HEK293 (cell line): Measurements from ENCODE around the gene VANGL2.

Experiments
- CTCF ChIA-PET: fragments of 350-600 bp; formaldehyde crosslinking; extraction: SDS; loops from one replicate; lab custom pipeline; 2021; ENCODE audit warnings: antibody characterized with exemption; lab: Yijun Ruan, JAX
- POLR2A ChIA-PET: fragments of 300-600 bp; formaldehyde crosslinking; extraction: SDS; loops from one replicate; lab custom pipeline; 2020; ENCODE audit warnings: antibody characterized with exemption, inconsistent platforms; lab: Yijun Ruan, JAX
- H3K27ac ChIP-seq: fragments of 200-500 bp; sonication (Bioruptor generic); 2 replicates; pipeline ENCODE4 v1.5.1; 2014; ENCODE audit warnings: low read depth, low read length, control low read depth, inconsistent platforms; ENCODE audit errors: extremely low read depth
- H3K36me3 ChIP-seq, 2 experiments: fragments of 200-500 bp in 1 of 2; sonication (Bioruptor generic) in 1 of 2; 1 replicate in 1 of 2; 2 replicates in 1 of 2; pipeline ENCODE4 v1.5.1; 2014 to 2017; ENCODE audit warnings: inconsistent platforms in 2 of 2, low read length in 2 of 2; ENCODE audit not compliant: control insufficient read depth in 2 of 2, insufficient read depth in 1 of 2
- H3K4me1 ChIP-seq: fragments of 200-500 bp; sonication (Bioruptor generic); 2 replicates; pipeline ENCODE4 v1.5.1; 2014; ENCODE audit warnings: mild to moderate bottlenecking, low read length, inconsistent platforms; ENCODE audit not compliant: control insufficient read depth, insufficient read depth
- H3K4me3 ChIP-seq: 2 replicates; pipeline ENCODE4 v1.5.1; 2011; ENCODE audit warnings: low read depth, mild to moderate bottlenecking, control low read depth, low read length, moderate library complexity
- H3K9me3 ChIP-seq: fragments of 200-500 bp; sonication (Bioruptor generic); 2 replicates; pipeline ENCODE4 v1.5.1; 2014; ENCODE audit warnings: low read depth, low read length, inconsistent platforms; ENCODE audit not compliant: control insufficient read depth, insufficient read depth
- GFI1B ChIP-seq: fragments of 450-650 bp; formaldehyde crosslinking; IDR thresholded peaks from 2 replicates; pipeline ENCODE4 v1.5.1; 2016; ENCODE audit warnings: missing biosample characterization, missing genetic modification characterization
- GLIS2 ChIP-seq: fragments of 450-650 bp; formaldehyde crosslinking; IDR thresholded peaks from 2 replicates; pipeline ENCODE4 v1.5.1; 2016; ENCODE audit warnings: missing biosample characterization, missing genetic modification characterization
- KLF10 ChIP-seq: fragments of 450-650 bp; IDR thresholded peaks from 2 replicates; pipeline ENCODE4 v1.5.1; 2018; ENCODE audit warnings: missing biosample characterization, mild to moderate bottlenecking, missing genetic modification characterization
- YY2 ChIP-seq: fragments of 450-650 bp; formaldehyde crosslinking; IDR thresholded peaks from 2 replicates; pipeline ENCODE4 v1.5.1; 2016; ENCODE audit warnings: missing biosample characterization, missing genetic modification characterization
- ZBTB1 ChIP-seq: fragments of 450-650 bp; formaldehyde crosslinking; IDR thresholded peaks from 2 replicates; pipeline ENCODE4 v1.5.1; 2016; ENCODE audit warnings: missing biosample characterization, missing genetic modification characterization
- ZBTB17 ChIP-seq: fragments of 450-650 bp; formaldehyde crosslinking; IDR thresholded peaks from 2 replicates; pipeline ENCODE4 v1.5.1; 2016; ENCODE audit warnings: missing biosample characterization, missing genetic modification characterization
- ZNF112 ChIP-seq: fragments of 450-650 bp; formaldehyde crosslinking; IDR thresholded peaks from 2 replicates; pipeline ENCODE4 v1.5.0; 2017; ENCODE audit warnings: missing biosample characterization, missing genetic modification characterization
- ZNF133 ChIP-seq: fragments of 450-650 bp; formaldehyde crosslinking; IDR thresholded peaks from 2 replicates; pipeline ENCODE4 v1.5.1; 2016; ENCODE audit warnings: missing biosample characterization, missing genetic modification characterization
- ZNF138 ChIP-seq: fragments of 450-650 bp; formaldehyde crosslinking; IDR thresholded peaks from 2 replicates; pipeline ENCODE4 v1.5.1; 2016; ENCODE audit warnings: missing biosample characterization, missing genetic modification characterization, borderline replicate concordance
- ZNF248 ChIP-seq: fragments of 450-650 bp; formaldehyde crosslinking; IDR thresholded peaks from 2 replicates; pipeline ENCODE4 v1.5.1; 2017; ENCODE audit warnings: missing biosample characterization, missing genetic modification characterization
- ZNF311 ChIP-seq: fragments of 450-650 bp; formaldehyde crosslinking; IDR thresholded peaks from 2 replicates; pipeline ENCODE4 v1.5.1; 2017; ENCODE audit warnings: missing biosample characterization, missing genetic modification characterization, borderline replicate concordance
- ZNF354C ChIP-seq: fragments of 450-650 bp; formaldehyde crosslinking; IDR thresholded peaks from 2 replicates; pipeline ENCODE4 v1.5.1; 2016; ENCODE audit warnings: missing biosample characterization, missing genetic modification characterization, low read depth, borderline replicate concordance
- ZNF394 ChIP-seq: fragments of 450-650 bp; formaldehyde crosslinking; IDR thresholded peaks from 2 replicates; pipeline ENCODE4 v1.5.1; 2016; ENCODE audit warnings: missing biosample characterization, missing genetic modification characterization, mild to moderate bottlenecking, moderate library complexity, borderline replicate concordance
- ZNF596 ChIP-seq: fragments of 450-650 bp; IDR thresholded peaks from 2 replicates; pipeline ENCODE4 v1.5.0; 2018; ENCODE audit warnings: missing biosample characterization, mild to moderate bottlenecking, missing genetic modification characterization, moderate library complexity
- ZNF621 ChIP-seq: fragments of 450-650 bp; formaldehyde crosslinking; IDR thresholded peaks from 2 replicates; pipeline ENCODE4 v1.5.1; 2017; ENCODE audit warnings: missing biosample characterization, missing genetic modification characterization
- ZNF677 ChIP-seq: fragments of 450-650 bp; IDR thresholded peaks from 2 replicates; pipeline ENCODE4 v1.5.0; 2018; ENCODE audit warnings: missing biosample characterization, mild to moderate bottlenecking, missing genetic modification characterization, moderate library complexity
- ZNF701 ChIP-seq: fragments of 450-650 bp; formaldehyde crosslinking; IDR thresholded peaks from 2 replicates; pipeline ENCODE4 v1.5.1; 2016; ENCODE audit warnings: missing biosample characterization, missing genetic modification characterization
- ZNF707 ChIP-seq: fragments of 450-650 bp; formaldehyde crosslinking; IDR thresholded peaks from 2 replicates; pipeline ENCODE4 v1.5.1; 2016; ENCODE audit warnings: missing biosample characterization, missing genetic modification characterization
- ZNF768 ChIP-seq: fragments of 450-650 bp; formaldehyde crosslinking; IDR thresholded peaks from 2 replicates; pipeline ENCODE4 v1.5.1; 2018; ENCODE audit warnings: missing biosample characterization, mild to moderate bottlenecking, missing genetic modification characterization
- TF ChIP-seq, protein P1 (sequence below): fragments of 450-650 bp; IDR thresholded peaks from 2 replicates; pipeline ENCODE4 v1.5.1; 2018; ENCODE audit warnings: missing biosample characterization, mild to moderate bottlenecking, missing genetic modification characterization
- TF ChIP-seq, protein P2 (sequence below): fragments of 450-650 bp; formaldehyde crosslinking; IDR thresholded peaks from 2 replicates; pipeline ENCODE4 v1.5.1; 2016; ENCODE audit warnings: missing biosample characterization, missing genetic modification characterization, borderline replicate concordance
- TF ChIP-seq, protein P3 (sequence below): fragments of 450-650 bp; formaldehyde crosslinking; IDR thresholded peaks from 2 replicates; pipeline ENCODE4 v1.5.1; 2016; ENCODE audit warnings: missing biosample characterization, missing genetic modification characterization

VANGL2 gene

DNA sequence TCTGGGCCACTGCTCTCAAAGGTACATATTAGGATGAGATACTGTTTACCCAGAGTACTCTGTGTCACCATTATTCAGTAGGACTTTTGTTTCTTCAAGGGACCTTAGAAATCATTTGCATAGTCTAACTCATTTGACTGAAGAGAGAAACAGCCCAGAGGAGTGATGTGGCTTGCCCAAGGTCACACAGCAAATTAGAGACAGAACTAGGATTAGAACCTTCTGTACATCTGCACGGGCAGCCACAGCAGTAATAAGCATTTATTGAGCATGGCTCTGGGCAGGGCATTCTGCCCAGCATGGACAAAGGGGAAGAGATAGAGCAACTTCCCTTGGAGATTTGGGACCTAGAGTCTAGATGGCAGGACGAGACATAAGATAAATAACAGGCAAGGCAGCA, 39.2 kb upstream of the VANGL2 start:
- no peak for TF ChIP-seq YY2 (tag by site-specific recombination)
- TF ChIP-seq ZNF768 (tag by site-specific recombination): 0 out of 2 replicates have a peak, but pooled peaks have one; percentile 56
- TF ChIP-seq KLF10: no peak
- H3K9me3 ChIP-seq: no peaks in the 10 kb centered on the region
- ChIA-PET POLR2A (interaction anchor here (0.7 to 1.7 kb wide), 2 partner anchors 100 to 437 kb away, joined by 3 to 6 read pairs; partner anchors contain the start of gene TAGLN2), CTCF (interaction anchor here (0.7 to 3.7 kb wide), 3 partner anchors 15 to 58 kb away, joined by 4 to 22 read pairs (median 5); no protein-coding TSS in a partner anchor)
- H3K36me3 ChIP-seq: peaks cover 10 to 43% of the 10 kb centered on the region in 2 experiments
- 0 out of 2 replicates have a peak, but pooled peaks cover 2% of the 10 kb centered on the region for H3K4me1 ChIP-seq
- no peak overlapping the region; the same call in 1 of the 2 replicates for H3K27ac ChIP-seq
- no peak overlapping the region for H3K4me3 ChIP-seq

DNA sequence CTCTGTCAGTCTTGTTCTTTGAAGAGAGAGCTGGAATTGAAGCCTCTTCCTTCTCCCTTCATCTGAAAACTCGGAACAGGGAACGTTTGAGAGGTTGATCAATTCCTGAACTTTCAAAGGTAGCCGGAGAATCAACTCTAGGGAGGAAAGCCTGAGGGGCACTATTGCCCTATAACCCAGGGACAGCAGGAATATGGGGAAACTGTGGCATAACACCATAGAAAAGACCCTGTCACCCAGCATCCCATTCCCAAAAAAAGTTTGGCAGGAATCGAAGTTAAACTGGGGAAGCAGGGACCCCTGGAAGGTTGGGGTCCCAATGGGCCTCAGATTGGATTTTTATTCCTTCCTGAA, 38.6 kb upstream of the VANGL2 start:
- H3K4me3 ChIP-seq: no peak overlapping the region
- 0 out of 2 replicates have a peak, but pooled peaks cover 2% of the 10 kb centered on the region for H3K4me1 ChIP-seq
- CTCF ChIA-PET: interaction anchor here (3.7 kb wide), 1 partner anchor 14 kb away, joined by 22 read pairs; no protein-coding TSS in a partner anchor
- peak overlapping the region; percentile 29; the same call in 1 of the 2 replicates for H3K27ac ChIP-seq
- POLR2A ChIA-PET: interaction anchor here (0.6 to 2.6 kb wide), 3 partner anchors 10 to 437 kb away, joined by 3 to 7 read pairs (median 6); partner anchors contain the start of gene TAGLN2
- TF ChIP-seq ZNF596 (no peak), ZNF677 (tag by site-specific recombination) (no peak), ZBTB17 (tag by site-specific recombination) (no peak), ZNF621 (no peak), ZNF138 (tag by site-specific recombination) (no peak), ZNF394 (tag by site-specific recombination) (no peak), ZNF707 (tag by site-specific recombination) (no peak), ZNF354C (tag by site-specific recombination) (no peak), YY2 (tag by site-specific recombination) (no peak), ZBTB1 (tag by site-specific recombination) (no peak), ZNF311 (tag by site-specific recombination) (no peak), GFI1B (tag by site-specific recombination) (no peak), ZNF112 (tag by site-specific recombination) (no peak), ZNF701 (tag by site-specific recombination) (no peak), ZNF133 (tag by site-specific recombination) (no peak), ZNF248 (tag by site-specific recombination) (no peak), GLIS2 (tag by site-specific recombination) (no peak)
- TF ChIP-seq, protein P1, sequence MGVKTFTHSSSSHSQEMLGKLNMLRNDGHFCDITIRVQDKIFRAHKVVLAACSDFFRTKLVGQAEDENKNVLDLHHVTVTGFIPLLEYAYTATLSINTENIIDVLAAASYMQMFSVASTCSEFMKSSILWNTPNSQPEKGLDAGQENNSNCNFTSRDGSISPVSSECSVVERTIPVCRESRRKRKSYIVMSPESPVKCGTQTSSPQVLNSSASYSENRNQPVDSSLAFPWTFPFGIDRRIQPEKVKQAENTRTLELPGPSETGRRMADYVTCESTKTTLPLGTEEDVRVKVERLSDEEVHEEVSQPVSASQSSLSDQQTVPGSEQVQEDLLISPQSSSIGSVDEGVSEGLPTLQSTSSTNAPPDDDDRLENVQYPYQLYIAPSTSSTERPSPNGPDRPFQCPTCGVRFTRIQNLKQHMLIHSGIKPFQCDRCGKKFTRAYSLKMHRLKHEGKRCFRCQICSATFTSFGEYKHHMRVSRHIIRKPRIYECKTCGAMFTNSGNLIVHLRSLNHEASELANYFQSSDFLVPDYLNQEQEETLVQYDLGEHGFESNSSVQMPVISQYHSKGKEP (tag by site-specific recombination): no peak
- TF ChIP-seq, protein P2, sequence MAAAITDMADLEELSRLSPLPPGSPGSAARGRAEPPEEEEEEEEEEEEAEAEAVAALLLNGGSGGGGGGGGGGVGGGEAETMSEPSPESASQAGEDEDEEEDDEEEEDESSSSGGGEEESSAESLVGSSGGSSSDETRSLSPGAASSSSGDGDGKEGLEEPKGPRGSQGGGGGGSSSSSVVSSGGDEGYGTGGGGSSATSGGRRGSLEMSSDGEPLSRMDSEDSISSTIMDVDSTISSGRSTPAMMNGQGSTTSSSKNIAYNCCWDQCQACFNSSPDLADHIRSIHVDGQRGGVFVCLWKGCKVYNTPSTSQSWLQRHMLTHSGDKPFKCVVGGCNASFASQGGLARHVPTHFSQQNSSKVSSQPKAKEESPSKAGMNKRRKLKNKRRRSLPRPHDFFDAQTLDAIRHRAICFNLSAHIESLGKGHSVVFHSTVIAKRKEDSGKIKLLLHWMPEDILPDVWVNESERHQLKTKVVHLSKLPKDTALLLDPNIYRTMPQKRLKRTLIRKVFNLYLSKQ (tag by site-specific recombination): no peak
- TF ChIP-seq, protein P3, sequence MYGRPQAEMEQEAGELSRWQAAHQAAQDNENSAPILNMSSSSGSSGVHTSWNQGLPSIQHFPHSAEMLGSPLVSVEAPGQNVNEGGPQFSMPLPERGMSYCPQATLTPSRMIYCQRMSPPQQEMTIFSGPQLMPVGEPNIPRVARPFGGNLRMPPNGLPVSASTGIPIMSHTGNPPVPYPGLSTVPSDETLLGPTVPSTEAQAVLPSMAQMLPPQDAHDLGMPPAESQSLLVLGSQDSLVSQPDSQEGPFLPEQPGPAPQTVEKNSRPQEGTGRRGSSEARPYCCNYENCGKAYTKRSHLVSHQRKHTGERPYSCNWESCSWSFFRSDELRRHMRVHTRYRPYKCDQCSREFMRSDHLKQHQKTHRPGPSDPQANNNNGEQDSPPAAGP (tag by site-specific recombination): no peak
- no peaks in the 10 kb centered on the region for H3K9me3 ChIP-seq
- H3K36me3 ChIP-seq: peaks cover 6 to 37% of the 10 kb centered on the region in 2 experiments; a peak in 1 of 3 replicates
